Measurements from ENCODE around the gene NDUFB2. TPM values are rescaled to one million over a fixed set of nuclear protein-coding genes. Genes with fewer than 3 reads are reported as not detected.

The NDUFB2 gene
- total and polyA plus RNA-seq, 11 donors, result 458 to 1,005 (median 615) TPM

GRCh38 chr7:140650367-140650766 is 46.1 kb upstream of the NDUFB2 start:
- ATAC-seq, result no peak
- TF ChIP-seq POLR2A (IDR thresholded peaks at IDR 0.05) (no peak), CTCF (IDR thresholded peaks at IDR 0.05) (no peak)
- Histone ChIP-seq H3K27me3 (no peaks in the 10 kb centered on the region), H3K4me3 (no peak overlapping the region), H3K36me3 (no peaks in the 10 kb centered on the region), H3K27ac (peak overlapping the region in 2 of 12 donors; percentile 20 to 22), H3K9me3 (no peaks in the 10 kb centered on the region), H3K4me1 (peaks cover 0 to 26% (median 5%) of the 10 kb centered on the region in 12 donors)
- WGBS, 4 donors, result 85 to 89% (median 87%) methylated on average over 12 of the region's 12 CpGs
- no peak for DNase-seq
- intact Hi-C loops (cut with DNase I), result loop anchor here in 3 of 10 donors (5.0 to 10.0 kb wide), 3 partner anchors 173 to 473 kb away; partner anchors contain the start of genes MKRN1 (in 2 of the 3) and KDM7A (in 1 of the 3)

- DNase-seq, result peak in 4 of 5 donors; percentile 64 to 71 (median 64)
- Histone ChIP-seq H3K4me3 (no peak overlapping the region), H3K9me3 (no peaks in the 10 kb centered on the region), H3K27ac (no peak overlapping the region), H3K36me3 (no peaks in the 10 kb centered on the region), H3K27me3 (no peaks in the 10 kb centered on the region), H3K4me1 (peaks cover 0 to 42% (median 19%) of the 10 kb centered on the region in 12 donors)
- TF ChIP-seq CTCF (IDR thresholded peaks at IDR 0.05), result peak; percentile 69 to 97 (median 91)
- TF ChIP-seq POLR2A (IDR thresholded peaks at IDR 0.05), result no peak
- ATAC-seq, result peak; percentile 52 to 74 (median 68)
- 19 to 22% (median 20%) methylated on average over 15 of the region's 15 CpGs for WGBS, 4 donors
- intact Hi-C loops (cut with DNase I), result loop anchor here in 9 of 10 donors (1.0 to 10.0 kb wide), 9 partner anchors 135 to 476 kb away; partner anchors contain the start of genes MKRN1 (in 3 of the 9) and KDM7A (in 1 of the 9)
Measured at GRCh38 chr7:140653319-140654108, 43.0 kb upstream of the NDUFB2 start.

- intact Hi-C loops (cut with DNase I), result loop anchor here in 3 of 10 donors (2.0 to 10.0 kb wide), 4 partner anchors 135 to 477 kb away; partner anchors contain the start of genes MKRN1 (in 2 of the 3) and KDM7A (in 1 of the 3)
- Histone ChIP-seq H3K4me1 (peaks cover 0 to 42% (median 19%) of the 10 kb centered on the region in 12 donors), H3K27me3 (no peaks in the 10 kb centered on the region), H3K4me3 (no peak overlapping the region), H3K27ac (no peak overlapping the region), H3K36me3 (no peaks in the 10 kb centered on the region), H3K9me3 (no peaks in the 10 kb centered on the region)
- no peak for TF ChIP-seq POLR2A (IDR thresholded peaks at IDR 0.05)
- no peak for TF ChIP-seq CTCF (IDR thresholded peaks at IDR 0.05)
- 30 to 55% (median 44%) methylated on average over 2 of the region's 2 CpGs for WGBS, 4 donors
- DNase-seq (no peak), ATAC-seq (no peak)
Measured at GRCh38 chr7:140654109-140654387, 42.5 kb upstream of the NDUFB2 start.

GRCh38 chr7:140654661-140655060 is 41.8 kb upstream of the NDUFB2 start:
- DNase-seq (no peak), ATAC-seq (no peak)
- Histone ChIP-seq H3K9me3 (no peaks in the 10 kb centered on the region), H3K27me3 (no peaks in the 10 kb centered on the region), H3K27ac (no peak overlapping the region), H3K36me3 (no peaks in the 10 kb centered on the region), H3K4me3 (no peak overlapping the region), H3K4me1 (peaks cover 0 to 42% (median 19%) of the 10 kb centered on the region in 12 donors)
- 94 to 98% (median 95%) methylated on average over 4 of the region's 4 CpGs for WGBS, 4 donors
- intact Hi-C loops (cut with DNase I), result loop anchor here in 4 of 10 donors (2.0 to 10.0 kb wide), 4 partner anchors 136 to 477 kb away; partner anchors contain the start of genes MKRN1 (in 3 of the 4) and KDM7A (in 1 of the 4)
- TF ChIP-seq CTCF (IDR thresholded peaks at IDR 0.05), result no peak
- TF ChIP-seq POLR2A (IDR thresholded peaks at IDR 0.05), result no peak
